ENCODE results near the gene ATP5MG. TPM values are rescaled to one million over a fixed set of nuclear protein-coding genes. Genes with fewer than 3 reads are reported as not detected.
"Not testable (repeated sequence)": the region's sequence is repeated elsewhere in the genome, so short reads cannot be mapped to it uniquely, and the experiment has no call there.

Gene ATP5MG
- total RNA-seq, 1 donor from 2014 or later = 233 TPM

GRCh38 chr11:118398791-118399559, 2.4 kb upstream of the ATP5MG start:
- Mint-ChIP-seq H3K4me3 (peak overlapping the region; percentile 96), H3K36me3 (ENCODE audit: low read depth) (no peaks in the 10 kb centered on the region), H3K9me3 (no peaks in the 10 kb centered on the region), H3K4me1 (peaks cover 21% of the 10 kb centered on the region), H3K27me3 (ENCODE audit: low read depth) (no peaks in the 10 kb centered on the region), H3K27ac (ENCODE audit: unreplicated experiment) (no peak overlapping the region)
- TF ChIP-seq CTCF (conservative IDR thresholded peaks at IDR 0.05) = no peak
- DNase-seq (ENCODE audit: low read depth, low spot score) = no peak

GRCh38 chr11:118401880-118402590, 629 bp downstream of the ATP5MG start:
- peaks cover 25% of the 10 kb centered on the region for H3K4me1 Mint-ChIP-seq
- peak overlapping the region; percentile 100 for H3K27ac Mint-ChIP-seq (ENCODE audit: unreplicated experiment)
- DNase-seq (ENCODE audit: low read depth, low spot score) = no peak
- H3K4me3 Mint-ChIP-seq = peak overlapping the region; percentile 96
- no peaks in the 10 kb centered on the region for H3K27me3 Mint-ChIP-seq (ENCODE audit: low read depth)
- H3K9me3 Mint-ChIP-seq = no peaks in the 10 kb centered on the region
- peaks cover 4% of the 10 kb centered on the region for H3K36me3 Mint-ChIP-seq (ENCODE audit: low read depth)
- TF ChIP-seq CTCF (conservative IDR thresholded peaks at IDR 0.05) = no peak

- Mint-ChIP-seq H3K4me3 (peak overlapping the region; percentile 96), H3K27ac (ENCODE audit: unreplicated experiment) (peak overlapping the region; percentile 44), H3K4me1 (peaks cover 25% of the 10 kb centered on the region)
- not testable (repeated sequence) for H3K27me3 Mint-ChIP-seq (ENCODE audit: low read depth); H3K9me3 Mint-ChIP-seq; DNase-seq (ENCODE audit: low read depth, low spot score); H3K36me3 Mint-ChIP-seq (ENCODE audit: low read depth)
Observed at GRCh38 chr11:118402594-118402993, 1.2 kb downstream of the ATP5MG start.

GRCh38 chr11:118406599-118407166, 5.3 kb downstream of the ATP5MG start:
- no peak for TF ChIP-seq CTCF (conservative IDR thresholded peaks at IDR 0.05)
- H3K9me3 Mint-ChIP-seq = no peaks in the 10 kb centered on the region
- DNase-seq (ENCODE audit: low read depth, low spot score) = no peak
- peaks cover 4% of the 10 kb centered on the region for H3K36me3 Mint-ChIP-seq (ENCODE audit: low read depth)
- H3K27me3 Mint-ChIP-seq (ENCODE audit: low read depth) = no peaks in the 10 kb centered on the region
- no peak overlapping the region for H3K4me3 Mint-ChIP-seq
- no peak overlapping the region for H3K27ac Mint-ChIP-seq (ENCODE audit: unreplicated experiment)
- H3K4me1 Mint-ChIP-seq = peaks cover 18% of the 10 kb centered on the region

- H3K36me3 Mint-ChIP-seq (ENCODE audit: low read depth) = peaks cover 4% of the 10 kb centered on the region
- H3K4me1 Mint-ChIP-seq = no peaks in the 10 kb centered on the region
- no peak overlapping the region for H3K4me3 Mint-ChIP-seq
- no peaks in the 10 kb centered on the region for H3K27me3 Mint-ChIP-seq (ENCODE audit: low read depth)
- H3K27ac Mint-ChIP-seq (ENCODE audit: unreplicated experiment) = no peak overlapping the region
- DNase-seq (ENCODE audit: low read depth, low spot score) = no peak
- TF ChIP-seq CTCF (conservative IDR thresholded peaks at IDR 0.05) = no peak
- no peaks in the 10 kb centered on the region for H3K9me3 Mint-ChIP-seq
Observed at GRCh38 chr11:118410055-118410745, 8.8 kb downstream of the ATP5MG start.
